Measurements from ENCODE around the gene GDPGP1.
"Not testable (repeated sequence)": the region's sequence is repeated elsewhere in the genome, so short reads cannot be mapped to it uniquely, and the experiment has no call there.

The GDPGP1 gene

GRCh38 chr15:90227336-90227735 is 6.7 kb upstream of the GDPGP1 start:
- no peak for DNase-seq

DNA sequence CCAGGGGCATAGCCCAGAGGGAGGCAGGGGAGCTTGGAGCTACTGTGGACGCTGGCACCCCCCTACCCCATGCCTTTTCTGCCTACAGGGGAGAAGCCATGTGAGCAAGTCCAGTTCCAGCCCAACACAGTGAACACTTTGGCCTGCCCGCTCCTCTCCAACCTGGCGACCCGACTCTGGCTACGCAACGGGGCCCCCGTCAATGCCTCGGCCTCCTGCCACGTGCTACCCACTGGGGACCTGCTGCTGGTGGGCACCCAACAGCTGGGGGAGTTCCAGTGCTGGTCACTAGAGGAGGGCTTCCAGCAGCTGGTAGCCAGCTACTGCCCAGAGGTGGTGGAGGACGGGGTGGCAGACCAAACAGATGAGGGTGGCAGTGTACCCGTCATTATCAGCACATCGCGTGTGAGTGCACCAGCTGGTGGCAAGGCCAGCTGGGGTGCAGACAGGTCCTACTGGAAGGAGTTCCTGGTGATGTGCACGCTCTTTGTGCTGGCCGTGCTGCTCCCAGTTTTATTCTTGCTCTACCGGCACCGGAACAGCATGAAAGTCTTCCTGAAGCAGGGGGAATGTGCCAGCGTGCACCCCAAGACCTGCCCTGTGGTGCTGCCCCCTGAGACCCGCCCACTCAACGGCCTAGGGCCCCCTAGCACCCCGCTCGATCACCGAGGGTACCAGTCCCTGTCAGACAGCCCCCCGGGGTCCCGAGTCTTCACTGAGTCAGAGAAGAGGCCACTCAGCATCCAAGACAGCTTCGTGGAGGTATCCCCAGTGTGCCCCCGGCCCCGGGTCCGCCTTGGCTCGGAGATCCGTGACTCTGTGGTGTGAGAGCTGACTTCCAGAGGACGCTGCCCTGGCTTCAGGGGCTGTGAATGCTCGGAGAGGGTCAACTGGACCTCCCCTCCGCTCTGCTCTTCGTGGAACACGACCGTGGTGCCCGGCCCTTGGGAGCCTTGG is 5.9 kb upstream of the GDPGP1 start:
- DNase-seq, result no peak

DNA sequence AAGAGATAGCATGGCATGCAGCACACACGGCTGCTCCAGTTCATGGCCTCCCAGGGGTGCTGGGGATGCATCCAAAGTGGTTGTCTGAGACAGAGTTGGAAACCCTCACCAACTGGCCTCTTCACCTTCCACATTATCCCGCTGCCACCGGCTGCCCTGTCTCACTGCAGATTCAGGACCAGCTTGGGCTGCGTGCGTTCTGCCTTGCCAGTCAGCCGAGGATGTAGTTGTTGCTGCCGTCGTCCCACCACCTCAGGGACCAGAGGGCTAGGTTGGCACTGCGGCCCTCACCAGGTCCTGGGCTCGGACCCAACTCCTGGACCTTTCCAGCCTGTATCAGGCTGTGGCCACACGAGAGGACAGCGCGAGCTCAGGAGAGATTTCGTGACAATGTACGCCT is 5.0 kb upstream of the GDPGP1 start:
- no peak for DNase-seq

DNA sequence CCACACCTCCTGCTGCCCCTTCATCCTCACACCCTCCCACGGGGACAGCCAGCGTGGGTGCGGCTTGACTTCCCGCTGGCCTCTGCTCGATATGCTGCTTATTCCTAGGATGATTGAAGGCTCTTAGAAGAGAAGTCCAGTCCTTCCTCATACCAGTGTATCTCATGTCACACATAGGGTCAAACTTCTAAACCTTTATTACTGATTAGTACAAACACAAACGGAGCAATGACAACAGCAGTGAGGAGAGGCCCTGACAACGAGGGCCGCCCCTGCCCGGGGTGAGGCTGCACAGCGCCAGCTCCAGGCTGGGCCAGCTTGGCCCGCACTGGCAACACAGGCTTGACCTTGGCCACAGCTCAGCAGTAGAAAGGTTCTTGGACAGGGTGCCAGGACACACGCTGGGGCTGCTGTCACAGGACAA is 3.9 kb upstream of the GDPGP1 start:
- DNase-seq, result no peak

GRCh38 chr15:90230610-90231009 is 3.4 kb upstream of the GDPGP1 start:
- DNase-seq, result no peak

GRCh38 chr15:90231028-90232017 is 2.7 kb upstream of the GDPGP1 start:
- no peak for DNase-seq

- no peak for DNase-seq
Observed at GRCh38 chr15:90232196-90232595, 1.8 kb upstream of the GDPGP1 start.

- DNase-seq, result no peak
Observed at GRCh38 chr15:90232941-90233386, 1.0 kb upstream of the GDPGP1 start.

DNA sequence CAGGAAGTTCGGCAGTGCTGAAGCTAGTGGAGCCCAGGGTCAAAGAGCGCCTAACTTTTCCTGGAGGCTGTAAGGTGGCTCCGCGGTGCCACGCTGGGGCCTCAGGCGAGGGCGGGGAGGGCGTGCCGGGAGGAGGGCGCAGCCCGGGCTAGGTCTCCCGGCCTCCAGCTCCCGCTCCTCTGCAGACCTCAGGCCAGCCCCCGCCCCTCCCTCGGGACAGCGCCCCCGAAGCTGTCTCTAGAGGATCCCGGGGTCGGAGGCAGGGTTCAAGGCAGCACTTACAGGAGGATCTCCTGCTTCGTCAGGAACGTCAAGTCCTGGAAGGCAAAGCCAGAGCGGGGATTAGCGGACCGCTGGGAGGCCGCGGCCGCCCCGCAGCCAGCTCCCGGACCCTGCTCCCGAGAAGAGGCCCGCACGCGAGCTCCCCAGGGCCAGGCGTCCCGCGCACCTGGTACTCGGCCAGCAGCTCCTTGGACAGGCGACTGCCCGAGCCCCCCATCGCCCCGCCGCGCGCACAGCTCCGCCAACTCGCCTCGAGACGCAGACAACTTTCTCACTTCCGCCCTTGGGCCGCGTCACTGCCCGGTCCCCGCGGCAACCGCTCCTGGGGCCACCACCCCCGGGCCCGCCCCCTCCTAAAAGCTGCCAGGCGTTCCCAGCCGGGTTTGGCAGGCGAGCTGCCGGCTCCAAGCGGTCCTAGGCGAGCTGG is 468 bp upstream of the GDPGP1 start, which contains the start of gene CIB1:
Gene CIB1 (minus strand): TSS at position 555 of the 709 bp plus-strand sequence. CDS start 56 bp downstream, at position 499.
- peak; percentile 99 for DNase-seq

DNA sequence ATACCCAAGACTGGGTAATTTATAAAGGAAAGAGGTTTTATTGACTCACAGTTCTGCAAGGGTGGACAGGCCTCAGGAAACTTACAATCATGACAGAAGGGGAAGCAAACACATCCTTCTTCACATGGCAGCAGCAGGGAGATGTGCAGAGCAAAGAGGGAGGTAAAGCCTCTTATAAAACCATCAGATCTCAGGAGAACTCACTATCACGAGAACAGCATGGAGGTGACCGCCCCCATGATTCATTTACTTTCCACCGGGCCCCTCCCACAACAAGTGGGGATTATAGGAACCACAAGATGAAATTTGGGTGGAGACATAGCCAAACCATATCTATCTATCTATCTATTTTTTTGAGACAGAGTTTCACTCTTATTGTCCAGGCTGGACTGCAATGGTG is 5.4 kb downstream of the GDPGP1 start:
- no peak for DNase-seq

DNA sequence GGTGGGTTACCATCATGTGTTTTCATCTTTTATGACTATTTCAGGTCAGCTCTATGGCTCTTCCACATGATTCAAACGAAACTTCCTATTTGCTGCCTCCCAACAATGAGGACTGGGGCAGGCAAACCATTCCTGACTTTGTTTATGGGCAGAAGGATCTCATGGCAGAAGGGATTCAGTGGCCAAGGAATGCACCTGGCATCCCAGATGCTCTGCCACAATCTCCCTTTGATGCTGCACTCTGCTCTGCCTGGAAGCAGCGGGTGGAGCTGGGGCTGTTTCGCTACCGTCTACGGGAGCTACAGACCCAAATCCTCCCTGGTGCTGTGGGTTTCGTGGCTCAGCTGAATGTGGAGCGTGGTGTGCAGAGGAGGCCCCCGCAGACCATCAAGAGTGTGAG is 6.8 kb downstream of the GDPGP1 start:
- no peak for DNase-seq

DNA sequence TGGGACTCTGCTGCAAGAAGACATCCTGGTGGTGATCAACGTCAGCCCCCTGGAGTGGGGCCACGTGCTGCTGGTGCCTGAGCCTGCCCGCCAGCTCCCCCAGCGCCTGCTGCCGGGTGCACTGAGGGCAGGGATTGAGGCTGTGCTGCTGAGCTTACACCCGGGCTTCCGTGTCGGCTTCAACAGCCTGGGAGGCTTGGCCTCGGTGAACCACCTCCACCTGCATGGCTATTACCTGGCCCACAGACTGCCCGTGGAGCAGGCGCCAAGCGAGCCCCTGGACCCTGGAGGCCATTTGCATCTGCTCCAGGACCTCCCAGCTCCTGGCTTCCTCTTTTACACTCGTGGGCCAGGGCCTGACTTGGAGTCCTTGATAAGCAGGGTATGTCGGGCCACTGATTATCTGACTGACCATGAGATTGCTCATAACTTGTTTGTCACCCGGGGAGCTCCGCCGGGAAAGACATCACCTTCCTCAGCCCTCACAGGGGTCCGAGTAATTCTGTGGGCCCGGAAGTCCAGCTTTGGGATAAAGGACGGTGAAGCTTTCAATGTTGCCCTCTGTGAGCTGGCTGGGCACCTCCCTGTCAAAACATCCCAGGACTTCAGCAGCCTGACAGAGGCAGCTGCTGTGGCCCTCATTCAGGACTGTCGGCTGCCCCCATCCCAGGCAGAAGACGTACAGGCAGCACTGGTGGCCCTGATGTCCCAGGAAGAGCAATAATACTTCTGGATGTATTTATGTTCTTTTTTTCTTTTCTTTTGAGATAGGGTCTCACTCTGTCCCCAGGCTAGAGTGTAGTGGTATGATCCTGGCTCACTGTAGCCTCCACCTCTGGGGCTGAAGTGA is 7.6 kb downstream of the GDPGP1 start:
- no peak for DNase-seq

DNA sequence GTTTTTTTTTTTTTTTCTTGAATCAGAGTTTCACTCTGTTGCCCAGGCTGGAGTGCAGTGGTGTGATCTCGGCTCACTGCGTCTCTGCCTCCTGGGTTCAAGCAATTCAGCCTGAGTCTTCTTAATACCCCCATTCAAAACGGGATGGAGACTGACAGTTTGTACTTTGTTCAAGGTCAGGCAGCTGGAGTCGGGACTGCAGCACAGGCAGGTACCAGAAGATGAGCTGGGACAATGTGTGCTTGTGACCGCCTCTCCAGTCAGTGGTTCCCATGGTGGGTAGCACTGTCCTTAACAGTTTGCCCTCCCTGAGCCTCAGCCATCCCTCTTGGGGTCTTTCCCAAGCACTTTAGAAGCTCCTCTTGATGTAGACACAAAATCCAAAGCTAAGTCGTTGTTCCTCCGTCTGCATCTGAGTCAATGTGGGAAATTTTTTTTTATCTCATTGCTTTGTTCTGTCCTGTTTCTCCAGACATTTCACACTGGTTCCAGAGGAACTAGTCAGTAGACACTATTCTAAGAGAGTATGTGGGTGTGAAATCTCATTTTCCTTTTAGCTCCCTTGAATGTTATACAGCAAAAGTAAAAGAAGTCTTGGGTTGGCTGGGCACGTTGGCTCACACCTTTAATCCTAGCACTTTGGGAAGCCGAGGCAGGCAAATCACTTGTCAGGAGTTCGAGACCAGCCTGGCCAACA is 10.1 kb downstream of the GDPGP1 start:
- DNase-seq, result no peak

DNA sequence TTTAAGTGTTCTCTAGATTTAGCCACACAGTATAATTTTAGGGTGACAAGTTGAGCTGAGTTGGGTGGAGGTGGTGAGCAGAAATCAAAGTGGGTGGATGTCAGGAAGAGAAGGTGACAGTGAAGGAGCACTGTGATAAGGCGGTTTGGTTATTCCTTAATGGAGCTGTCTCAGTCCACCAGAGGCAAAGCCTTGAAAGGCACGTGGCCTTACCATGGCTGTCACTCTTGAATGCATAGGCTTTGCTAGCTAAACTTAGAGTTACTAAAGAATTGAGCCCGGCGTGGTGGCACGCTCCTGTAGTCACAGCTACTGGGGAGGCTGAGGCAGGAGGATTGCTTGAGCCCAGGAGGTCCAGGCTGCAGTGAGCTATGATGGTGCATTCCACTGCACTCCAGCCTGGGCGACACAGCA is 14.8 kb downstream of the GDPGP1 start:
- DNase-seq, result no peak

- DNase-seq, result peak; percentile 93
Observed at GRCh38 chr15:90249203-90249863, 15.3 kb downstream of the GDPGP1 start, which contains the start of gene TTLL13. Gene TTLL13, plus strand, starts transcription at chr15:90249556. Its CDS starts 1,075 bp downstream, at chr15:90250631.

DNA sequence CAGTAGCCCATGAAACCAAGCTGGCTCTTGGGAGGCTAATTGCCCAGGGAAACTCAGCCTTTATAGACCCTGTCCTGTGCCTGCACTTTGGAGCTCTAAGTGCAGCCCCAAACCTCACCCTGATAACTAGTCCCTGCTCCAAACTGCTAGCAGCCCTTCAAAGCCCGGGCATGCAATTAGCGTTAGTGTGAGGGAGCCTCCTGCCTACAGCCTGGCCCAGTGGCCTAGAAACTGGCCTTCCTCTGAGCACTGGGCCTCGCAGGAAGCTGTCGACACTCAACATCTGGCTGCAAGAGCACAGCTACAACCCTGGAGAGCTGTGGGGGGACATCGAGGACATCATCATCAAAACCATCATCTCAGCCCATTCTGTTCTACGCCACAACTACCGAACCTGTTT is 23.8 kb downstream of the GDPGP1 start:
- no peak for DNase-seq

- no peak for DNase-seq
Observed at GRCh38 chr15:90259524-90259923, 25.5 kb downstream of the GDPGP1 start.

- DNase-seq, result not testable (repeated sequence)
Observed at GRCh38 chr15:90260731-90261130, 26.7 kb downstream of the GDPGP1 start.

- no peak for DNase-seq
Observed at GRCh38 chr15:90261811-90262210, 27.8 kb downstream of the GDPGP1 start.

DNA sequence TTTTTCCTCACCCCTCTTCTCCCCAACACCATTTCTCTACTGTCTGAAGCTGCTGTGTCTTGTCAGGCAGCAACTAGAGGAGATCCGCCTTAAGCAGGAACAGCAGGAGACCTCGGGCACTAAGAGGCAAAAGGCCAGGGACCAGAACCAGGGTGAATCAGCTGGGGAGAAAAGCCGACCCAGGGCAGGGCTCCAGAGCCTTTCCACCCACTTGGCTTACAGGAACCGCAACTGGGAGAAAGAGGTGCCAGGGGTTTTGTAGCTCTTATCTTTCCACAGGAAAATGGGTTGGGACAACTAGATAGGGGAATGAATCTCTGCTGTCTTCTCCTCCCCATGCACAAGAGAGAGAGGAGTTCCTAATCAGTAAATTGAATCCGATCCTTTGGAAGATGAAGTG is 28.4 kb downstream of the GDPGP1 start:
- DNase-seq, result no peak

All from femur (tissue), 1 donor.